GM18498 (cell line): ENCODE results near the gene SVIP.

Experiments used
- ATAC-seq: cut with Tn5 transposase; IDR thresholded peaks from one replicate; pipeline ENCODE4 v1.9.1; 2021; ENCODE audit warnings: mild to moderate bottlenecking, moderate library complexity; ENCODE audit not compliant: unreplicated experiment

Gene SVIP

DNA sequence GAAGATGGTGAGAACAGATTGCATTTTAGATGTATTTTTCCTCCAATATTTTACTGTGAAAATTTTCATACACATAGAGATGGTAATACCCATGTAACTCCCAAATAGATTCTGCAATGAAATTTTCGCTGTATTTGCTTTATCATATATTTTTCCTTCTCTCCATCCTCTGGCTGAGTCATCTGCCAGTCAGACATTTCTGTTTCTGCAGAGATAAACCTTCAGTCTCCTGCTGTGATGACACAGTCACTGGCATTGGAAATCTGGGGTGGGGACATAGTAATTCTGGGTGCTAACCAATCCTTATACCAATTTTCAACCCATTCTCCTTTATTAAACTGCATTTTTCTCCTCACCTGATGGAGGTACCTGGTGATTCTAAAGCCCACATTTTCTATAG is 33.7 kb downstream of the SVIP start:
- no peak for ATAC-seq

DNA sequence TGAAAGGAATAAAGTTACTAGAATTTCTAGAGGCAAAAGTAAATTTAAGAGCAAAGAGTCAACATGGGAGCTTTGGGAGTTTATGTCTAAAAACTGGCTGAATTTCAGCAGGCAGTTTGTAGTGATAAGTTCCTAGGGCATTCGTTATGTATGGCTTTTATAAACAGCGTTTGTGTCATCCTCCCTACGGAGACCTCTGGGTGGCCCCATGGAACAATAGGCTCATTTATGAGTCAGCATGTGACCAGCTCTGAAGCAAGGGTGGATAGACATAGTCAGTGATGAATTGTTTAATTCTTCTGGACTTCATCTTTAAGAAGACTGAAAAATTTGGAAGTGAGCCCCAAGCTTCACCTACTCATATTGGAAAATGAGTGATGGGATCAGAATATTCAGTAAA is 37.1 kb downstream of the SVIP start:
- no peak for ATAC-seq

DNA sequence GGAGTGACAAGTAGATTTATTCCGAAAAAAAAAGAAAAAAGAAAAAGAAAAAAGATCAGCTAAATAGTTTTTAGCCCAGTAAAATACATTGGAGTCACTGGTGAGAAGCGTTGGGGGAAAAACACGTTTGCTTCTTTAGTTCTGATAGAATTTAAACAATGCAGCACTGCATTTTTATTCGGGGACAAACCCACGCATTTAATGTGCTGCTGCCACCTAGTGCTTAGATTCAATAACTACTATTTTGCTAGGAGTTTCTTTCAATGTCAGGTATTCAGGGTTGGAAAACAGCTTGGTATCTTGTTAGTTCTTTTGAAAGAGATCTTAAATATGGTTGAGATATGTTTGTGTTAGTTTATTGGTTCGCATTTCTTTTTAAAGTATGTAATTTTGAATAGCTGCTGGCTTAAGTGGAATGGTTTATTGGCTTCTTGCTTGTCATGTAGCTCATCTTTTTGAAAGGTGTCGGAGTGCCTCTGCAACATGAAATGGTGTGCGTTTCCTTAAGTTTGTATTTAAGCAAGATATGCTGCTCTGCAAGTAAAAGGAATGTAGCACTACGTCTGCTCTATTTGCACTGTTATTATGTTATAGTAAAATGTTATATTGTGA is 41.9 kb downstream of the SVIP start:
- peak; percentile 39 for ATAC-seq

DNA sequence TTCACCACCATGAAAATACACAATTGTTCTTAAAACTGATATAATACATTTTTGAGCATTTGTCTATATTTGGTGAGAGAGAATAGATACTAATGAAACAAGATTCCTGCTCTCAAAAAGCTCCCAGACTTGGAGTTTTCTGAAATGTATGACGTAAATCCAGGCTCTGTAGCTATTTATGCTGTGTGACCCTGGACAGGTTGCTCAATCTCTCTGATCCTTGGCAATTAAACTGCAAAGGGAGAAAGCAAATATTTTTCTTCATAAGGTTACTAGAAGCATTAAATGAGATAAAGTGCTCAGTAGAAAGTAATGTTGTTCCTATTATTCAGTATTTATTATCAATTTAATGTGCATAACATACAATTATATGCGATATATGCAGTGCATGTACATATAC is 42.5 kb downstream of the SVIP start:
- no peak for ATAC-seq

DNA sequence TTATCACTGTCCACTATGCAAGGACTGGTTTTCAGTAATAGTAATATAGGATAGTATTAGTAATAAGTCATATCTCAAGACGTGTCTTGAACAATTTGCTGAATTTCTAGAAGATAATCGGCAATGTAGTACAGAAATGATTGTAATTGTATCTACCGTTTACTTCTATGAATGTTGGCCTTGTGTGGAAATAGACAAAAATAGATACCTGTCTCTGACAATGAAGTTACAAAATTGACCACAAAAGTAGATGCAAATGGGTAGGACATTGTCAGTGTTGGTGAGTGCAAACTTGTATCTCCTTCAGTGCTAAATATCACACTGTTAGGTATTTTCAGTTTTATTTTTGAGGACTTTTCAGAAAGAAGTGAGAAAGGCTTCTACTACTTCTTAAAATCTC is 43.1 kb downstream of the SVIP start:
- peak; percentile 95 for ATAC-seq

DNA sequence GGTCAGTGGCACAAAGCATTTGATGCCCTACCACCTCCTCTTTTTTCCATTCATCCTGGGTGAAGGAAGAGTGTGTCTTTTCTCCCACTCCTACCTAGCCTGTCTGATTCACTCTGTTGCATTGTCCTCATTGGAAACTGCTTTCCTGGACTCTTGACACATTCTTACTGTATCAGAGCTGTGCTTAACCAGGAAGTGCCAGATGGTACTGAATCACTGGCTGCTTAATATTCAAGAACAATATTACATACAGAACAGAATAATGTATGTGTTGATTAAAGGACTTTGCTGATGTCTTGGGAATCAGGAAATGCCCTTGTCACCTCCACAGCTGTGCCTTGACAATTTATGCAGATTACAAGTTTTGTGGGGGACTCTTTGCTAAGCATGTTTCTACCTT is 44.4 kb downstream of the SVIP start:
- ATAC-seq, result no peak

DNA sequence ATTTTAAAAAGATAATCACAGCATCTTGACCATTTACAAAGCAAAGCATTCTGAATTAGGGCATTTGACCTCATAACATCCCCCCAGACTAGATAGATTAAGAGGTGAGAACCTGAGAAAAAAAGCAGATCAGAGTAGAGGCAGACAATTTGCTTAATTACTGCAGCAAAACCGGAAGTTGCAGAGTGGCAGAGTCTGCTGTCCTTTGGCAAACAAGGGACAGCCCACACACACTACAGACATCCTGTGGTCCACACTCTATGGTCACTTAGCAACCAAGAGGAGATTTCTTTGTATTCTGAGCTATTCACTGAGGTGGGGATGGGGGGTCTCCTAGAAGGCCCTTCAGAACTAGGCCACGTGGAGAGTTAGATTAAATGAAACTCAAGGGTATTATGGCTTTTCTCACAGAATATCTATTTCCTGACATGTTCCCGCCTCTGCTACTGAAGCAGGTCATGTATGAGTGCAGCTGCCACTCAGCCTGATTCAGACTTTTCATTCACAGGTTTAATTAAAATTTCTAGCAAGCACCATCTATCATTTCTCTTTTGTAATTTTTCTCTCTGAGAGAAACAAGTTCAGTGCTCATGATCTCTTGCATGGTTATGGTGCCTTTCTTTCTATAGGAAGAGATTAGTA is 48.5 kb downstream of the SVIP start:
- ATAC-seq, result peak; percentile 91

DNA sequence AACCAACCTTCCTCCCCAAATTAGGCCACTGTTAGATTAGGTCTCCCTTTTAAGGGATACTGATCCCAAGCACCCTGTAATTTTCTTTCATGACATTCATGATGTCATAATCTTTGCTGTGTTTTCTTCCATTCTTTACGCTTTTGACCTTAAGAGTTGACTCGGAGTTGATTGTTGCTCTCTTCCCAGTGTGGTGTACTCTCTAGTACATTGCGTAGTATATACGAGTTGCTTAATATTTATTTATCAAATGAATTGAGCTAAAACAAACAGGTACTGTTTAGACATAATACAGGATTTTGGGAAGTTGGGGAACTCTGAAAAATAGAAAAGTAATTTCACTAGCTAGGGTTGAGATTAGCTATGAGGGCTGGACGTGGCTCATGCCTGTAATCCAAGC is 49.8 kb downstream of the SVIP start:
- ATAC-seq, result no peak

DNA sequence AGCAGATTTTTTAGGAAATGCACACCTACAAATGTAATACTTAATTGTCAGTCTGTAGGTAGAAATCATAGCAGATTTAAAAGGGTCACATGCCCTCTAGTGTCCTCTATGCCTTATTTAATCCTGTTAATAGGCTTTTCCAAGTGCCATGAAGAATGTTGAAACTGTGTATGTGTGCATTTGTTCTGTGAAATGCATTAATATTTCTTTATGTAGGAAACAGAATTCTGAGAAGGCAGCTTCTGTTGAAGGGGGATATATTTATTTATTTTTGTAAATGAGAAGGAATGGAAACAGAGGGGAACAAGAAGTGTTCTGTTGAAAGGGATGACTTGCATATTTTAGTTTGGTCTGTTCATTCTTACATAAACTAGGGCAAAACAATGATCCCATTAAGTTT is 51.0 kb downstream of the SVIP start:
- ATAC-seq, result no peak

DNA sequence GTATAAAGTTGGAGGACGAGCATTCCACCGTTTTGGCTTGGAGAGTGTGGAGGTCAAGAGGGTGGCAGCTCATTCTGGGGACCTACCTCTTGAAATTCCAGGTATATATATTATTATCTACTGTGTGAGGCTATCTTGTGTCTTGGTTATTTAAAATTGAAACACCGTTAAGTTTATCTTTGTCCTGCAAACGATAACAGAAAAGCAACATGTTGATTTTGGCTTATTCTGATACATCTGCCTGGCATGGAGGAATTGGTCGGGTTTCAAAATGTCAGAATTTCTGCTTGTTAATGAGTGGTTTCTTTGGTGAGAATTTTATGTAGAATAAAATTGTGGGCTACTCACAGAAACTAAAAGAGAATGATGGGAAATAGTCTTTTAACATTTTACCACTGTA is 54.4 kb downstream of the SVIP start:
- ATAC-seq, result no peak

DNA sequence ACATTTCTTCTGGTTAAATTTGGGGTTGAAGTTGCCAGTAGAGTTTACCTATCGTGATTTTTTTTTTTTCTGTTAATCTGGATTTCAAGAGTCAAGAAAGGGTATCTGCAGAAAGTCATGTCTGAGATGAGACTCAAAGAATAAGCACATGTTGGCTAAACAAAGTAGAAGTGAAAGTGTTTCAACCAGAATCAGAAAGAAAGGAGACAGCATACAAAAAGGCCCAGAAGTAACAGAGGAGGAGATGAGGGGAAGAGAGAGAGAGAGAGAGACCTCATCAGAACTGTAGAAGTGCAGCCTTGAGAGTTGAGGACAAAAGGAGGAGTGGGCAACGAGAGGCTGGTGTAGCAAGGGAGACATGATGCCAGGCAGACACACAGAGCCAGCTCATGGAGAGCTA is 54.9 kb downstream of the SVIP start:
- peak; percentile 90 for ATAC-seq

DNA sequence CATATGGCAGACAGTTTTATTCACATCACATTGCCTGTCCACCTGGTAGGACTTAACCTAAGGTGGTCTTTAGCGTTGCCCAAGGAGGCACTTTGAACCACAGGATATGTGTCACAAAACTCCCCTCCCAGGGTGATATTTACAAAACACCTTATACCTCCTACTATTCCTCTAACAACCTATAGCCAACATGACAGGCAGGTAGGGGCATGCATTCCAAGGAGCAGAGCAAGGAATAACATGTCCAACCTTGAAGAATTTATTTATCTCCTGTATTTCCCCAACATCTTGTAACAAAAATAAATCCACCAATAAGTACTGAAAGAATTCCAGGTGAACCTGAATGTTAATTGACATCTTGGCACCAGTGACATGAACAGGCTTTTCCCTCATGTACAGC is 60.5 kb downstream of the SVIP start:
- ATAC-seq, result no peak
